HK-2 (cell line): ENCODE measurements around the gene TMOD3.
A peak's percentile ranks its signal among the peaks of the same experiment; 100 is the strongest.
"Not testable (repeated sequence)": the region's sequence is repeated elsewhere in the genome, so short reads cannot be mapped to it uniquely, and the experiment has no call there.

Experiments used
- DNase-seq: peaks from one replicate; pipeline ENCODE4 v3.0.0-alpha.2; 2018; ENCODE audit not compliant: unreplicated experiment

TMOD3 gene

DNA sequence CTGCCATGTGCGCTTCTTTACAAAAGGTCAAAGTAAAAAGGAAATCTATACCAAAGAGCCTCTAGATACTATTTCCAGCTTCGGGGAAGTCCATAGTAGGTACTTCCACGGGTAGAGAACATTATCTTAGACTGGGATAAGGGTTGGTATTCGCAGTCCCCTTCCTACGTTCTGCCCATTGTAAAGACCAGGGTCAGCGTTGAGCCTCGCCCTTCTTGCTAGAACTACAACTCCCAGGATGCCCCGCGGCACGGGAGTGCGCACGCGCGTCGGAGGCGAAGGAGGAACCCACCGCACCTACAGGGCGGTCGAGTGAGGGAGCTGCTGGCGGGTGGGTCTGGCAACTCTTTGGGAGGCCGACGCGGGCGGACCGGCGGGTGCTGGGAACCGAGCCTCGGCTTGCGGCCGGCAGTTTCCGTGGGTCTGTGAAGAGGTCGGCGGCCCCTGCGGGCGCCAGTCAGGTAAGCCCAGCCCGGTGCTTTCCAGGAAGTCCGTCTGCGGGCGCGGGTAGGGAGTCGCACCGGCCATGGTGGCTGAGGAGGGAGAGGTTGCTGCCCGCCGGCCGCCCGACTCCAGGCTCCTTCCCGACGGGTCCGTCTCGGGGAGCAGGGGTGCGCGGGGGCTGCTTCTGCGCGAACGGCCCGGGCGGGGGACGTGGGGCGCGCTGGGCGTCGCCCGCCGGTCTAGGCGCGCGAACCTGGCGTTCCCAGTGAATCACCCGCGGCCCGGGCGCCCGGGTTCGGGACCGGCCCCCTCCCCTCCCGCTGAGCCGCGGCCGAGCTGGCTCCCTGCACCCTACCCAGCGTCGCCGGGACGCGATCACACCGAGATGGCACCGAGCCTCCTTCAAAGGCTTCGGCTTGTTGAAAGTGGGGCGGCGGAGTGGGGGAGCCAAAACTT lies at the start of gene TMOD3:
Gene TMOD3 (plus strand): TSS at position 278 of the 900 bp plus-strand sequence. CDS start 33,232 bp downstream, outside the sequence.
- peak; percentile 89 for DNase-seq

DNA sequence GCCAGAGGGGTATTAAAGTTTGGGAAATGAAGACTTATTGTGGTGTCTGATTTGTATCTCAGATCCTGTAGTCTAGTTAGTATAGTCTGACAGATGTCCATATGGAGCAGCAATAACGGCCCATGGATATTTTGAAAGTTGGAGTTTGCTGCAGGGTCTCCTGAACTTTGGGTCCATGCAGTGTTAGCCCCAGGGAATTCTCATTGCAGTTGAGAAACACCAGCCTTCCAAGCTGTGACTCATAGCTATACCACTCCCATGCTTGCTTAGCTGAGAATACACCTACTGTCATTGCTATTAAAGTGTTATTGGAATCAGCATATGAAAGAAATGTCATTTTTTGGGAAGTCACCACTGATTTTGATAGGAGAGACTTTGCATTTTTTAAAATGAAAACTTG lies 48.8 kb upstream of the TMOD3 start:
- DNase-seq = no peak

GRCh38 chr15:51781506-51781905 lies 47.9 kb upstream of the TMOD3 start:
- no peak for DNase-seq

- no peak for DNase-seq
Measured at GRCh38 chr15:51782357-51782896, 47.0 kb upstream of the TMOD3 start.

DNA sequence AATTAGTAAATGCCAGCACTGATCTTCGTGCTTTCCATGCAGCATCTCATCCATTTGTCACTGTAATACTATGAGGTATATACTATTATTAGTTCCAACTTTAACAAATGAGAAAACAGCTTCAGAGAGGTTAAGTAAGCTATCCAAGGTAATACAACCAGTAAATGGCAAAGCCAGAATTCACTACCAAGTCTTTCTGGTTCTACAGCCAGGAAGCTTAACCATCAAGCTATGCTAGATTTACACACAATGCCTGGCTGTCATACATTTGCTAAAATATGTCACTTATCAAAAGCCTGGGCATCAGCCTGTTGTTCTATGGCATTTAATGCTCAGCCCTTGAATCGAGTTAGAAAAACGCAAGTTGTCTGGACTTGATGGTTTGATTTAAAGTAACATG lies 45.5 kb upstream of the TMOD3 start:
- DNase-seq = no peak

DNA sequence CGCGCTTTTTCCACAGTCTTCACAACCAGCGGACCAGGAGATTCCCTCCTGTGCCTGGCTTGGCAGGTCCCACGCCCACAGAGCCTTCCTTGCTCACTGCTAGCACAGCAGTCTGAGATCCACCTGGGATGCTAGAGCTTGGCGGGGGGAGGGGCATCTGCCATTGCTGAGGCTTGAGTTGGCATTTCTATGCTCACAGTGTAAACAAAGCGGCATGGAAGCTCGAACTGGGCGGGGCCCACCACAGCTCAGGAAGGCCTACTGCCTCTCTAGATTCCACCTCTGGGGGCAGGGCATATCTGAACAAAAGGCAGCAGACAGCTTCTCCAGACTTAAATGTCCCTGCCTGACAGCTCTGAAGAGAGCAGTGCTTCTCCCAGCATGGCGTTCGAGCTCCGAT lies 42.3 kb upstream of the TMOD3 start:
- DNase-seq = not testable (repeated sequence)

- DNase-seq = not testable (repeated sequence)
Measured at GRCh38 chr15:51792474-51792873, 37.0 kb upstream of the TMOD3 start.

- no peak for DNase-seq
Measured at GRCh38 chr15:51793521-51794305, 35.7 kb upstream of the TMOD3 start.

- no peak for DNase-seq
Measured at GRCh38 chr15:51796847-51797401, 32.5 kb upstream of the TMOD3 start.

GRCh38 chr15:51798281-51798680 lies 31.2 kb upstream of the TMOD3 start:
- DNase-seq = no peak

DNA sequence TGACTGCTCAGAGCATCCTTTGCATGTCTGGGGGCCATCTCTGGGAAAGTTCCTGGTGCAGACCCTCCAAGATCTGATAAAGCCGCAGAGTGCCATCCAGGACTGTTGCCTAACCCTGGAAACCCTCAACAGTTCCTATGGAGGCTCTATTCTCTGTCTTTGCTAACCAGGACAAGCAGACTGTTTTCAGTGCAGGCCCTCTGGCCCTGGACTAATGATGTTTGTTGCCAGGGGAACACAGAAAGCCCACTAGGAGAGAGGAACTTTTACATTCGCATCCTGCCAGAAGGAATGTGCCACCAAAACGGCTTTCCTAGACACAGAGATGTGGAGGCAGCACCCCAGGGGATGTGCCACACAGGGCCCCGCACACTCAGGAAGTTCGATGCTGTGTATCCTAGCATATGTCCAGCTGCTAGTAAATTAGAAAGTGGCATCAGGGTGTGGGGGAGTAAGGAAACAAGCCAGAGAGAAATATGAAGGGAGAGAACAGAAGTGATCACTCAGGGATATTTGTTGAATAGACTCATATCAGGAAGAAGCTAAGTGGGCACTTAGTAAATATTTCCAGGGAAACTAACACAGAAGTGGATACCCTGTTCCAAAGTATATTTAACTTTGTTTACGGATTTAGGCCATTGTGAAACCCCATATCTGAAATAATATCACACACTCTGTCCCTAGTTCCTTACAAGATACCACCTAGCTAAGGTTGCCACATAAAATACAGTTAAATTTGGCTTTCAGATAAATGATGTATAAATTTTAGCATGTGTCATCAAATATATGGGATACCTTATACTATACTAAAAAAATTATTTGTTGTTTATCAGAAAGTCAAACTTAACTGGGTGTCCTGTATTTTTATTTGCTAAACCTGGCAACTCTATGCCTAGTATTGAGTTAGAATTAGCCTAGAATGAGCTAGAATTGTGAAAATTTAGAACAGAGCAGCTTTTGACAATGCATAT lies 29.9 kb upstream of the TMOD3 start:
- no peak for DNase-seq

GRCh38 chr15:51801391-51801835 lies 28.0 kb upstream of the TMOD3 start:
- DNase-seq = no peak

- no peak for DNase-seq
Measured at GRCh38 chr15:51802593-51802992, 26.9 kb upstream of the TMOD3 start.

DNA sequence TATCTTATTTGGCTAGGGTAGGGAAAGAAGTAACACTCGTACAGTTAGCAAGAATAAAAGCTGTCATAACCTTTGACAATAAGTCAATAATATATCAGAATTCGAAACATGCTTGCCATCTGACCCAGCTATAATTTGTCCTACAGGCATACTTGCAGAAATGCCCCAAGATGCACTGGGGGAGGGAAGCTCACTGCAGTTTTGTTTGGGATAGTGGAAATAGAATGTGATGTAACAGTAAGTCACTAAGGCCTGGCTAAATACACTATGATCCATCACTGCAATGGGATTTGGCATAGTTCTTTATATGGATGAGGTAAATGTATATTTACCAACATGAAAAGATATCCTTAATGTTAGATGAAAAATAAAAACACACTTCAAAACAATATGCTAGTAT lies 25.5 kb upstream of the TMOD3 start:
- DNase-seq = no peak

GRCh38 chr15:51806123-51806522 lies 23.3 kb upstream of the TMOD3 start:
- DNase-seq = no peak

GRCh38 chr15:51809457-51809856 lies 20.0 kb upstream of the TMOD3 start:
- DNase-seq = no peak

DNA sequence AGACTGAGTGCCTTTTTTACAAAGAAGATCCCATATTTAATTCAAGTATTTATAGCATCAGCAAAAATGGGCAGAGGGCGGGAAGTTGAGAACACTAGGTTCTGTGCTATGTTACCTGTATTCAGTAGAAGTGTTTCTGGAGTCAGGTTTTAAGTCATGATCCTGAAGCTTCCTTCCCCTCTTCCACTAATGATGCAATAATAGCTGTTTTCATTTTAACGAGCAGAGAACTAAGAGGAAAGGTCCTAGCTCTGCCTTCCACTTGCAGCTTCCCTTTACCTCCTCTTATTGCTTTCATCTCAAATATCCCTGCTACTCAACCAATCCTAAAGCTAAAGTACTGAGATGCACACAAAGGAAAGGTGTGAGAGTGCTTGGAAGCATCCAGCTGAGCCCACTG lies 16.9 kb upstream of the TMOD3 start:
- no peak for DNase-seq

DNA sequence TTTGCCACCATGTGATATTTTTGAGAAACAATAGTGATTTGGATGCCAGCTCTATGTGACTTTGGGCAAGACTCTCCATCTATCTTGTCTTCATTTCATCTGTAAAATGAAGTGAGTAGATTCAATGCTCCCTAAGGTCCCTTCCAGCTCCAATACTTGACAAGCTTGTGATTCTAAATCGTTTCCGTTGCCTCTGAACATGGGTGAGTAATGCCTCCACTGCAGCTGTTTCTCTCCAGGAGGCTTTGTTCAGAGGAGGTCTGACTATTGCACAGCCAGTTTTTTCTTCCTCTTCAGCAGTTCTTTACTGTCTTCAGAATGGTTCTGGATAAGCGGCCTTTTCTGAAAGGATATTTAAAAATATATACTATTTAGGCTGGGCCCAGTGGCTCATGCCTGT lies 14.8 kb upstream of the TMOD3 start:
- no peak for DNase-seq

GRCh38 chr15:51816611-51817010 lies 12.8 kb upstream of the TMOD3 start:
- no peak for DNase-seq

- no peak for DNase-seq
Measured at GRCh38 chr15:51818150-51818549, 11.3 kb upstream of the TMOD3 start.

- DNase-seq = no peak
Measured at GRCh38 chr15:51825698-51826097, 3.8 kb upstream of the TMOD3 start.
